NCI-H1048 (cell line): Measurements from ENCODE around the gene BLOC1S3.

Source experiments
- DNase-seq: peaks from one replicate; lab custom pipeline; 2025; lab: John Stamatoyannopoulos, UW

BLOC1S3 gene

GRCh38 chr19:45162608-45163143 lies 15.9 kb upstream of the BLOC1S3 start:
- DNase-seq, result no peak

GRCh38 chr19:45163156-45163555 lies 15.4 kb upstream of the BLOC1S3 start:
- DNase-seq, result no peak

GRCh38 chr19:45163751-45164460 lies 14.7 kb upstream of the BLOC1S3 start:
- DNase-seq, result no peak

GRCh38 chr19:45164577-45165335 lies 13.8 kb upstream of the BLOC1S3 start:
- DNase-seq, result no peak

- no peak for DNase-seq
These were observed 11.8 kb upstream of the BLOC1S3 start for GRCh38 chr19:45166723-45167252.

GRCh38 chr19:45168767-45169351 lies 9.7 kb upstream of the BLOC1S3 start:
- DNase-seq, result no peak

GRCh38 chr19:45169602-45170001 lies 9.0 kb upstream of the BLOC1S3 start:
- no peak for DNase-seq

- no peak for DNase-seq
These were observed 8.2 kb upstream of the BLOC1S3 start for GRCh38 chr19:45170146-45171106.

- DNase-seq, result no peak
These were observed 7.4 kb upstream of the BLOC1S3 start for GRCh38 chr19:45171211-45171623.

- no peak for DNase-seq
These were observed 6.4 kb upstream of the BLOC1S3 start for GRCh38 chr19:45172173-45172572.

- no peak for DNase-seq
These were observed 5.9 kb upstream of the BLOC1S3 start for GRCh38 chr19:45172611-45173208.

GRCh38 chr19:45173816-45174215 lies 4.8 kb upstream of the BLOC1S3 start:
- no peak for DNase-seq

- no peak for DNase-seq
These were observed 2.9 kb upstream of the BLOC1S3 start for GRCh38 chr19:45175515-45176345.

- no peak for DNase-seq
These were observed 745 bp upstream of the BLOC1S3 start, which contains the start of gene TRAPPC6A for GRCh38 chr19:45177817-45178261. TRAPPC6A (minus strand) TSS chr19:45178237; CDS start chr19:45178218, 19 bp downstream.

- DNase-seq, result no peak
These were observed 698 bp downstream of the BLOC1S3 start for GRCh38 chr19:45179072-45179891.

GRCh38 chr19:45179892-45180370 lies 1.3 kb downstream of the BLOC1S3 start:
- no peak for DNase-seq

GRCh38 chr19:45180936-45181335 lies 2.4 kb downstream of the BLOC1S3 start:
- no peak for DNase-seq

- no peak for DNase-seq
These were observed 4.2 kb downstream of the BLOC1S3 start for GRCh38 chr19:45182758-45183157.

- DNase-seq, result no peak
These were observed 5.5 kb downstream of the BLOC1S3 start for GRCh38 chr19:45184115-45184514.
